NOMO-1 treated with DMSO at 0.1 percent for 48 hours (cell line): ENCODE measurements around the gene LFNG.

Source experiments
- DNase-seq: peaks from one replicate; lab custom pipeline; 2025; ENCODE audit not compliant: unreplicated experiment; lab: John Stamatoyannopoulos, UW

The LFNG gene

GRCh38 chr7:2519119-2519930 lies at the start of gene LFNG:
LFNG (plus strand) TSS chr7:2519774; CDS start chr7:2519862, 88 bp downstream.
- DNase-seq, result peak; percentile 82

- no peak for DNase-seq
Measured at GRCh38 chr7:2470204-2471021, 49.2 kb upstream of the LFNG start.

GRCh38 chr7:2471022-2471329 lies 48.6 kb upstream of the LFNG start:
- DNase-seq, result no peak

GRCh38 chr7:2471396-2471795 lies 48.2 kb upstream of the LFNG start:
- DNase-seq, result no peak

- DNase-seq, result no peak
Measured at GRCh38 chr7:2472739-2473138, 46.8 kb upstream of the LFNG start.

GRCh38 chr7:2473496-2474180 lies 45.9 kb upstream of the LFNG start:
- DNase-seq, result no peak

GRCh38 chr7:2474224-2474623 lies 45.4 kb upstream of the LFNG start:
- DNase-seq, result no peak

- DNase-seq, result no peak
Measured at GRCh38 chr7:2474813-2475677, 44.5 kb upstream of the LFNG start.

- no peak for DNase-seq
Measured at GRCh38 chr7:2475678-2476015, 43.9 kb upstream of the LFNG start.

GRCh38 chr7:2476298-2476697 lies 43.3 kb upstream of the LFNG start, which contains the start of gene GRIFIN:
GRIFIN (minus strand) TSS chr7:2476398; CDS start chr7:2476383, 15 bp downstream.
- no peak for DNase-seq

- no peak for DNase-seq
Measured at GRCh38 chr7:2476776-2477446, 42.7 kb upstream of the LFNG start.

GRCh38 chr7:2477447-2478398 lies 41.9 kb upstream of the LFNG start:
- peak; percentile 71 for DNase-seq

- DNase-seq, result no peak
Measured at GRCh38 chr7:2478399-2478785, 41.2 kb upstream of the LFNG start.

- DNase-seq, result no peak
Measured at GRCh38 chr7:2478800-2479199, 40.8 kb upstream of the LFNG start.

GRCh38 chr7:2479276-2480069 lies 40.1 kb upstream of the LFNG start:
- DNase-seq, result no peak

GRCh38 chr7:2480070-2480408 lies 39.5 kb upstream of the LFNG start:
- no peak for DNase-seq

- DNase-seq, result no peak
Measured at GRCh38 chr7:2481195-2481594, 38.4 kb upstream of the LFNG start.

- DNase-seq, result no peak
Measured at GRCh38 chr7:2482725-2483451, 36.7 kb upstream of the LFNG start.
